ENCODE data around the gene GBF1. TPM values are rescaled to one million over a fixed set of nuclear protein-coding genes. Genes with fewer than 3 reads are reported as not detected.

GBF1 gene
- total RNA-seq, 2 donors from 2014 or later: 32.1 to 44.2 TPM

DNA sequence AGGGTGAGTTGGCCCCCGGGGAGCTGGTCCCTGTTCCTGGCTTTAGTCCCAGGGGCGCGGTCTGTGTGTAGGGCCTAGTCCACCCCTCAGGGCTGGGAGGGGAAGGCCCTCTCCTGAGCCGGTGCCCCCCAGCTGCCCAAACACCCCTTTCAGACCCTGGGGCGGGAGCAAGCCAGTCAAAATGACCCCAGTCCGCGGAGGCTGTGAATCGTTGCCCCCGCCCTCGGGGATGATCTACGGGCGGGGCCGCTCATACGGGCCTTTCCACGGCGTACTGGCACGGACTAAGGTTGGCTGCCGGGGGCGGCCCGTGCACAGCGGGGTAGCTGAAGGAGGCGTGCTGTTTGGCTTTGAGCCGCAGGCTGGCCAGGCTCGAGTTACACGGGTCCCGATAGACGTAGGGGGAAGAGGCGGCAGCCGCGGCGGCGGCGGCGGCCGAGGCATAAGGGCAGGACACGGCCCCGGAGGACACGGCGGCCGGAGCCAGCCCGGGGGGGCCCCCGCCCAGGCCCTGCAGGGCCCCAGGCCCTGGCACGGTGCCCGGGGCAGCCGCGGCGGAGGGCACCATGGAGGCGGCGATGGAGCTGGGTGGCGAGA is 15.0 kb upstream of the GBF1 start:
- peak; percentile 54 to 62 for ATAC-seq
- DNase-seq (ENCODE audit: low spot score in 2 of 2): peak; percentile 50 to 67
- Mint-ChIP-seq H3K27ac (peak overlapping the region; percentile 38 to 47), H3K36me3 (no peaks in the 10 kb centered on the region), H3K9me3 (no peaks in the 10 kb centered on the region)

DNA sequence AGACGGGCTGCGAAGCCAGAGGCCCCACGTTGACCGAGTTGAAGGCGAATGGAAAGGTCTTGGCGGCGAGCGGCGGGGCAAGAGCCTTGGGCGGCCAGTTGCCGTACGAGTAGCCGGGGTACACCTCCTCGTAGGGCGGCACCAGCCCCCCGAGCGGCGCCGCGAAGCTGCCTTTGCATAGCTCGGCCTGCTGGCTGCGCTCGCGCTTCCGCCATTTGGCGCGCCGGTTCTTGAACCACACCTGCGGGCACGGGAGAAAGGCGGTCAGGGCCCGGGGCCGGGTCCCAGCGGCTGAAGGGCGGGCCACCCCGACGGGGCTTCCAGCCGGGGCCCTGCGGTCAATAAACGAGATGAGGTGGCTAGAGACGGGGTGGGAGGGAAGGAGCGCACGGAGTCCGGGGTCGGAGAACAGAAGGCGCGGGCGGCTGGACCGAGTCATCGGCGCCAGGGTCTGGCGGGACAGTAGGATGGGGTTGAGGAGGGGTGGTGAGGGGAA is 14.4 kb upstream of the GBF1 start:
- no peak overlapping the region for H3K27ac Mint-ChIP-seq

DNA sequence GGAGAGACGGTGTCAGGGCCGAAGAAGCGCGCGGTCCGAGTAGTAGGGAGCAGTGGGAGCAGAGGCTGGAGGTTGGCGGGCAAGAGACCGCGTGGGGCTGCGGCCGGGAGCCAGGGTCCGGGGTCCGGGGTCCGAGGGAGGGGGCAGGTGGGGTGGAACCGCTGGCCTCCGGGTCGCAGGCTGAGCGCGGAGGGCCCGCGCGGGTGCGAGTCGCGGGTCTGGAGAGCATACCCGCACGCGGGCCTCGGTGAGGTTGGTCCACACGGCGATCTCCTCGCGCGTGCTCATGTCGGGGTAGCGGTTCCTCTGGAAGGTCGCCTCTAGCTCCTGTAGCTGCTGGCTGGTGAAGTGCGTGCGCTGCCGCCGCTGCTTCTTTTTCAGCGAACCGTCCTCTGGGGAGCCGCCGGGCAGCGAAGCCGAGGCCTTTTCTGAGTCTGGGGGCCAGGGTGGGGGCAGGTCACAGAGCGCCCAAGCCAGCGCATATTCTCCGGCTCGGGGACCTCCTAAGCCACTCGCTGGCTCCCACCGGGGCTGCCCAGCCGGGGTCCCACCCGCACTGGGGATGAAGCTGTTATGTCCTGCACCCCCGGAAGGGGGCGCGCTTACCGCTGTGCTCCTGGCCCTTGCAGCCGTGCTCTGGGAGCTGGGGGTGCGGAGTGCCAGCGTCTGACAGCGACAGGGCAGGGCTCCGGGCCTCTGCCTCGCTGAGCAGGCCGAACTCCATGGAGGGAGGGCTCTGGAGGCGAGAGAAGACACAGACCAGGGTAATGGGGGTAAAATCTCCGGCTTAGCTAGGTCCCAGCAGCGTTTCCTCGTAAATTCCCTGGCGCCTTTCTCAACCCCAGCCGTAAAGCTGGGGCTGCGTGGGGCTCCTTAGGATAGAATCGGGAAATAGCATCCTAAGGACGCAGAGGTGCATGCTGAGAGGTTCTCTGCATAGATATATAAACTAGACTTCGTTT is 13.7 kb upstream of the GBF1 start:
- Mint-ChIP-seq H3K36me3 (no peaks in the 10 kb centered on the region), H3K9me3 (no peaks in the 10 kb centered on the region), H3K27ac (no peak overlapping the region)
- peak; percentile 33 to 74 for ATAC-seq
- DNase-seq (ENCODE audit: low spot score in 2 of 2): peak; percentile 72 to 87

More for the DNA sequence above, 14.4 kb upstream of the GBF1 start:
- no peaks in the 10 kb centered on the region for H3K36me3 Mint-ChIP-seq
- peak; percentile 65 to 71 for DNase-seq (ENCODE audit: low spot score in 2 of 2)
- ATAC-seq: peak; percentile 23 to 30
- H3K9me3 Mint-ChIP-seq: no peaks in the 10 kb centered on the region

DNA sequence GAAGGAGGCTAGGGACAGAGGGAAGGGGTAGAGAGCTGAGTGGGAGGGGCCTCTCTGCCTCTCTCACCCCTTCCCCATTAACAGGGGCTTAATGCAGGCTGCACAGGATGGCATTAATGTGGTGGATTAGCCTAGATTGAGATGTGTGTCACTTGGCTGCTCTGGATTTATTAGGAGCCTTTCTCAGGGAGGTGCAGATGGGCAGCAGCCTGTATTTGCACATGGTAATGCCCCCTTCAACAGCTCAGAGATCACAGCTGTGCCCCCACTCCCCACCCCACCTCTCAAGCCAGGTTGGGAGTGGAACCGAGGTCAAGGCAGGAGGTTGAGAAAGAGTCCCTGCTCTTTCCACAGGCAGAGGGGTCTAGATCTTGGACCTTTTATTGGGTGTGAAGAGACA is 11.3 kb upstream of the GBF1 start:
- no peak for DNase-seq (ENCODE audit: low spot score in 2 of 2)
- H3K36me3 Mint-ChIP-seq: no peaks in the 10 kb centered on the region
- H3K27ac Mint-ChIP-seq: no peak overlapping the region
- no peak for ATAC-seq
- no peaks in the 10 kb centered on the region for H3K9me3 Mint-ChIP-seq

DNA sequence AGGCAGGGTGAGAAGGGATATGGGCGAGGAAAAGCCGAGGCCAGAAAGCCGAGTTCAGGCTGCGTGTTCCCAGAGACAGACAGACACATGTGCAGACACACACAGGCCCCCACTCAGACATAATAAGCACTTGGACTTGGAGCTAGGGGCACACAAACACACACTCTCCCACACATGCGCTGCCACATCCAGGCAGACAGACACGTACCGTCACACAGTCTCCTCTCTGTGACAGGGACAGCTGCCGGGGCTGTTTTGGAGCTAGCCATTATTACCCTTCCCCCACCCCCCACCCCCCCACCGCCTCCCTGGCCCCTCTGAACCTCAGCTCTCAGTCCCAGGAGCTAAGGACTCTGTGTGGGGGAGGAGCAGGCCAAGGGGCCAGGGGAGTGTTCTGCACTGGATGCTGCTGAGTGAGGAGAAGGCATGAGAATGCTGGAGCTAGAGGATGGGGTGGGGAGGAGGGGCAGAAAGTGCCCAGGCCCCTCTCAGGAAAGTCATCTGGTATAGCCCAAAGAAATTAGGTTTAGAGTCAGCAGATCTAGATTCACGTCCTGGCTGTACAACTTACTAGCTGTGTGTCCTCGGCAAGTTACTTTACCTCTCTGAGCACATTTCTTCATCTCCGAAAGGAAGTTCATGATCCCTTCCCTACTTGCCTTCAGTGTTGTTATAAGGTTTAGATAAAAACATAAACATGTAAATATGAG is 10.3 kb upstream of the GBF1 start:
- ATAC-seq (no peak), DNase-seq (ENCODE audit: low spot score in 2 of 2) (no peak)
- Mint-ChIP-seq H3K36me3 (no peaks in the 10 kb centered on the region), H3K27ac (no peak overlapping the region), H3K9me3 (no peaks in the 10 kb centered on the region)

DNA sequence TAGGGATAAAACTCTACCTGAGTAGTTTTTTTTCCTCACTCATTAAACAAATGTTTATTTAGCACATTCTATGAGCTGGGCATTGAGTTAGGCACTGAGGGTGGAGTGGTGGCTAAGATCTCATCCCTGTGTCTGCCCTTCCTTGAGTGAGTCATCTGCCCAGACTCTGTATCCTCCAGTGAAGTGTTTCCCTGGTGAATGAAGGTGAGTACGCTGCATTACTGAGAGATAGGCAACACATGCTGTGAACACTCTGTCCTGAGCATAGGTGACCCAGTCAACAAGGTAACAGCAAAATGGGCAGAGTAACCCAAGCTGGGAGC is 9.8 kb upstream of the GBF1 start:
- H3K9me3 Mint-ChIP-seq: no peaks in the 10 kb centered on the region
- no peak overlapping the region for H3K27ac Mint-ChIP-seq
- DNase-seq (ENCODE audit: low spot score in 2 of 2) (no peak), ATAC-seq (no peak)
- H3K36me3 Mint-ChIP-seq: no peaks in the 10 kb centered on the region

DNA sequence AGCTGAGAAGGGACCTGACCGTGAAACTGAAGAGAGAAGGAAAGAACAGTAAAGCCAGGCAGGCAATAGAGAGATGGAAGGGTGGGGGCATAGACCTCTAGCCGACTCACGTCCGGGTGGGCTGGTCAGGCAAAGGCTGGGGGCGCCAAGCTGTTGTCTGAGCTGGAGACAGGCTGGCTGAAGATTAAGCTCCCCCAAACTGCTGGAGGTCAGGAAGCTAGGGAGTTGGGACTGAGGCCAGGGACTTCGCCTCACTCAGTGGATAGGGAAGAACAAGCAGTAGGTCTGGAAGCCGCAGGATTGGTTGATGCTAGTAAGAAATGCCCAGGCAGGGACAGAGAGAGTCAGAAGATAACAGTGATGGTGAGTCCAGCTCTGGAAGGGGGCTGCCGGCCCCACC is 9.3 kb upstream of the GBF1 start:
- no peak for ATAC-seq
- H3K36me3 Mint-ChIP-seq: no peaks in the 10 kb centered on the region
- no peak overlapping the region for H3K27ac Mint-ChIP-seq
- no peak for DNase-seq (ENCODE audit: low spot score in 2 of 2)
- no peaks in the 10 kb centered on the region for H3K9me3 Mint-ChIP-seq

DNA sequence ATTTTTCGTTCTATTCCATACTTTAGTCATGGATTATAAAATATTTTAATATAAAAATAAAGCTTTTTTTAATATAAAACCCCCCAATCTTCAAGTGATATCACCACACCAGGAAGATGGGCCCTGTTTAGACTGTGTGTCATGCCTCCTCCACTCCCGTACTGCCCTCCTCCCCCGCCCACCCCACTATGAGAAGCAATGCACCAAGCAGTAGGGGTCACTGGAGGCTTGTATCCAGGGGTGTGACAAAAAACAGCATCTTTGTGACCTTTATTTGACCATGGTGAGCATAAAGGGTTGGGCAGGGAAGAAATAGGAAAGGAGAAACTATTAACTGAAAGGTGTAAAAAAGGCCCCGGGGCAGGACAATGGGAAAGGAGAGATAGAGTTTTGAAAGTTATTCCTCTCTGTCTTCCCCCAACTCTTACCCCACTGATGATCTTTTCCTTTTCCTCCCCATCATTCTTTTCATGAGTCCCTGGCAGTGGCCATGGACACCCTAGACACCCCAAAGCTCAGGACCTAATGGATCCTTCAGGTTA is 7.5 kb upstream of the GBF1 start:
- DNase-seq (ENCODE audit: low spot score in 2 of 2): no peak
- Mint-ChIP-seq H3K9me3 (no peaks in the 10 kb centered on the region), H3K36me3 (peaks cover 0 to 8% of the 10 kb centered on the region in 2 donors), H3K27ac (no peak overlapping the region)
- ATAC-seq: no peak

DNA sequence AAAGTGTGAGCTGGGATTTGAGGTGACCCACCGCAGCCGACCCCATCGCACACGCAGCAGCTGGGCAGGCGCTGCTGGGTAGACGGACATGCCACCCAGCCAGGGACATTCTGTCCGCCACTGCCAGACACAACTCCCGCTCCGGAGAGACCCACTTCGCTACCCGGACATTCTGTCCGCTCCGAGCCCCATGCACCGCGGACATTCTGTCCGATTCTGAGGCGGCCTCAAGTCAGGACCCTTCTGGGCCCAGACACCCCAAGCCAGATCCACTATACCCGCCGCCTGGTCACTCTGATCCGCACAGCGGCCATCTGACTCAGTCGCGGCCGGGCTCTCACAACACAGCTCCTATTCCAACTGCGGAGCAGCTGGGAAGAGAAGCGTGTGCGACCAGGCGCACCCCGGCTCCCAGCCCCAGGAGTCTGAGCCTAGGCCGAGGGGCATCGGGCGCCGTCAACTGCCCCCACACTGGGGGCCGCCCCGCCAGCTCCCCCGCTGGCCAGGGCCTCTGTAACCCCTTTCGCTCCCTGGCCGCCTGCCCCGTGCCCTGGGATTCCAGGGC is 4.8 kb upstream of the GBF1 start:
- Mint-ChIP-seq H3K36me3 (peaks cover 0 to 10% of the 10 kb centered on the region in 2 donors), H3K9me3 (no peaks in the 10 kb centered on the region), H3K27ac (no peak overlapping the region)
- no peak for ATAC-seq
- no peak for DNase-seq (ENCODE audit: low spot score in 2 of 2)

DNA sequence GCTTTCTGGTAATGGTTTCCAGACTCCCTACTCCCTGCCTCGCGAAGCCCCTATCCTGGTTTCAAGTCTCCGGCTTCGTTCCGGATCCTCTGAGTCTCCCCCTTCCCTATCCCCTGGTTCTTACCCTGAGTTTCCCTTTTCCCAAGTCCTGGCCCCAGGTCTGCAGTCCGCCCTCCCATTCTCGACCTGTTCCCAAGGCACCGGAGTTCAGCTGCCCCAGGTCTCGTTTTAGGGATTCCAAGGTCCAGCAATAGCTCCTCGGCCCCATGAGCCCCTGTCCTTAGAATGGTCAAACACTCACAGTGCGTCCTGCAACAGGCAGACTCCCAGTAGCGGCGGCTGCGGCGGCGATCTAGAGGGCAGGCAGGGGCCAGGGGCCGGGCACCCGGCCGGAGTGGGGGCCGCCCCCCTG is 4.3 kb upstream of the GBF1 start:
- Mint-ChIP-seq H3K9me3 (no peaks in the 10 kb centered on the region), H3K36me3 (peaks cover under 1 to 15% of the 10 kb centered on the region in 2 donors), H3K27ac (no peak overlapping the region)
- ATAC-seq: no peak
- no peak for DNase-seq (ENCODE audit: low spot score in 2 of 2)

DNA sequence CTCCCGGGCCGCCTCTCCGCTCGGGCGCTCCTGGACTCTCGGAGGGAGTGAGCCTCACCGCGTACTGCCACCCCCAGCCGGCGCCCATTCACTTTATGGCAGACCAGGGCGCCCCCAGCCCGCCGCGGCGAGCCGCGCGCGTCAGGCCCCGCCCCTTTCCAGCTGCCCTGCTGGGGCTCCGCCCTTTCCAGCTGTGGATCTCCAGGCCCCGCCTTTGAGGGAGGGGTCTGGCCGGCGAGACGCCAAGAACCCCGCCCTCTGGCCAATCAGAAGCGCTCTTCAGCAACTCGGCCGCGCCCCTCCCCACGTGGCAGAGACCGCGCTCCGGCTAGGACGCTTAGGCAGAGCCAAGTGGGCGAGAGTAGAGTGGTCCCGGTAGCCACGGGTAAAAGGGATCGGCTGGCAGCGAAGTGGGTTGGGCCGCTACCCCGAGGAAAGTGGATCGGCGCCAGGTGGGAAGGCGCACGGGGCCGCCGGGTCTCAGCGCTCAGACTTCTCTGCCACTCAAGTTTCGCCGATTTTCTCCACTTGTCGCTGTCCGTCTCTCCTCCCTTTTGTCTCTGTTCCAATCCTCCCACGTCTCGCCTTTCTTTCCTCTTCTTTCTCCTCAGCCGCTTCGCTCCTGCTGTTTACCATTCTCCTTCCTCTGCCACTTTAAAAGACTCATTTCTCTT is 3.8 kb upstream of the GBF1 start, which contains the start of gene PITX3:
TSS of gene PITX3 (minus strand) at position 69 of the 674 bp plus-strand sequence. CDS start 9,432 bp downstream, outside the sequence.
- ATAC-seq: peak; percentile 26 to 73
- Mint-ChIP-seq H3K36me3 (peaks cover 6 to 20% of the 10 kb centered on the region in 2 donors), H3K9me3 (no peaks in the 10 kb centered on the region), H3K27ac (peak within 1 kb of the TSS in 1 of 2 donors; percentile 5)
- DNase-seq (ENCODE audit: low spot score in 2 of 2): peak; percentile 84 to 97

DNA sequence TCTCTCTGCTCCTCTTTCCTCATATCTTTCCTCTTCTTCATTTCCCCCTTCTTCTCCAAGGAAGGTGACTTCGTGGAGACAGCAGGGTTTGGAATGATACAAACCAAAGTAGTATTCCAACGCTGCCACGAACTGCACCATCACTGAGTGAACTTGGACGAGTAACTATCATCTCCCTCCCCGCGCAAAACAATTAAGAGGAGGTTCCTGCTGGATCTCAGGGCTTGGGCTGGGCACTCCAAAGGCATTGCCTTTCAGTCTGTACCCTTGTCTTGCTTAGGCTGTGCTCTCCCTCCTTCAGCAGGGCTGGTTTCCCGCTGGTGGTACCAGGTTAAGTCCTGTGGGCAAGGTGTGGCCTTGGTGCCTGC is 3.2 kb upstream of the GBF1 start:
- ATAC-seq: no peak
- H3K36me3 Mint-ChIP-seq: peaks cover 9 to 22% of the 10 kb centered on the region in 2 donors
- H3K27ac Mint-ChIP-seq: peak overlapping the region in 1 of 2 donors; percentile 5
- H3K9me3 Mint-ChIP-seq: no peaks in the 10 kb centered on the region
- DNase-seq (ENCODE audit: low spot score in 2 of 2): no peak

DNA sequence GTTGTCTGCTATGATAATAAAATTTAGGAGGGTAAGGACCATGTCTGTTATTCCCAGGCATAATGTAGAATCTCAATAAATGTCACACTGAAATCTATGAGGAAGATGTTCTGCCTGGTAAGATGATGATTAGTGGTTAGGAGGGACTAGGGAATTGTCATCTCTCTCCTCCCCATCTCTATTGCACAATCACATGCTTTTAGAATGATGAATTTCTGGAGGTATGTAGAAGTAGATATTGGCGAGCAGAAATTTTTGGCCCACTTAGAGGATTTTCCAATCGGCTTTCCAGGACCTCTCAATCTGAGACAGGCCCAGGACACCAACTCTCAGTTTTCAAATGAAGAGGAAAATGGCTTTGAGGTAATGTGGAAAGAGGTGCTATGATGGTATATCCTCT is 2.0 kb upstream of the GBF1 start:
- DNase-seq (ENCODE audit: low spot score in 2 of 2) (no peak), ATAC-seq (no peak)
- Mint-ChIP-seq H3K36me3 (peaks cover 14 to 26% of the 10 kb centered on the region in 2 donors), H3K27ac (no peak overlapping the region), H3K9me3 (no peaks in the 10 kb centered on the region)

DNA sequence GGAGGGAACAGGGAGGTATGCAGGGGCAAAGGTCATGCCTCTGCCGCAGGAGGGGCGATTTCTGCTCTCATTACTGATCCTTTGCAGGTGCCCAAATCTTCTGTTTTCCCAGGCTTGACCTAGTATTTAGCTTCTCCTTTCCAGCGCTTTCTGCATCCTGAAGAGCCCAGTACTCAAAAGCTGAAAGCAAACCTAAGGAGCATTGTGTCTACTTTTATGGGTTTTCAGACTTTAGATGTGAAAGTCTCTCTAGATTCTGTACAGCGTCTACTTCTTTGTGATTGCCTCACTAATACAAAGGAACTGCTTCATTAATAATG is 560 bp downstream of the GBF1 start:
- Mint-ChIP-seq H3K36me3 (peaks cover 22 to 26% of the 10 kb centered on the region in 2 donors), H3K27ac (peak overlapping the region; percentile 97), H3K9me3 (no peaks in the 10 kb centered on the region)
- ATAC-seq: no peak
- DNase-seq (ENCODE audit: low spot score in 2 of 2): no peak

DNA sequence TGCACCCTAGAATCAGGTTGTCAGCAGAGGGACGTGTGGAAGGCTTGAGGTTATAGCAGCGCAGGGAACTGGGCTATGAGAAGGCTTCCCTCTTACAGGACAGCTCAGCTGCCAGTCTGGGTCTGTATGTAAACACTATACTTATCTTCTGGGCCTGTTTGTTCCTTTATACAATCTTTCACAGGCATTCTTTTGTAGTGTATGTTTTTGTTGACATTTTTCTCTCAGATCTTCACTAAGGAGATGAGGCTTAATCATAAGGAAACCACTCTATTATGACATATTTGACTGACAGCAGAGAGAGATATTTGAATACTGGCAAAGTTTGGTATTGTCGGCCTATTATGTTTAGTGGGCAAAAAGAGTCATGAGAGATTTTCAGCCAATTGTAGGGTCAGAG is 929 bp downstream of the GBF1 start:
- no peaks in the 10 kb centered on the region for H3K9me3 Mint-ChIP-seq
- H3K27ac Mint-ChIP-seq: peak overlapping the region; percentile 97
- no peak for ATAC-seq

DNA sequence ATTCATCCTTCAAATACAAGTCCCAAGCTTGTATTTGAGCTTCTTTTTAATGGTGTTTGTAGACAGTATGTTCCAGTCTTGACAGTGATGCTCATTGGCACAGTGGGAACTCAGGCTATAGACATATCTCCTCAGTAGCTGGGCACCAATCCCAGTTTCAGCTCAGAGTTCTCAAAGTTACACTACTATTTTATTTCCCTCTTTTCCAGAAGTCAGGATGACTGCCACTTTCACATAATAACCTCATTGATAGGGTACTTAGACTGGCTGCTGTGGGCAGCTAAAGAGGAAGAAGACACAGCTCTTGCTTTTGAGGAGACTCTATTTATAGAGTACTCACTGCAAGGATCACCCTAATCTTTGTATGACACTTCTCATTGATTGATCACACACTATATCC is 2.4 kb downstream of the GBF1 start:
- DNase-seq (ENCODE audit: low spot score in 2 of 2) (no peak), ATAC-seq (no peak)
- H3K27ac Mint-ChIP-seq: no peak overlapping the region
- peaks cover 18 to 22% of the 10 kb centered on the region in 2 donors for H3K36me3 Mint-ChIP-seq
- no peaks in the 10 kb centered on the region for H3K9me3 Mint-ChIP-seq

More for the DNA sequence above, 929 bp downstream of the GBF1 start:
- H3K36me3 Mint-ChIP-seq: peaks cover 22 to 26% of the 10 kb centered on the region in 2 donors
- DNase-seq (ENCODE audit: low spot score in 2 of 2): no peak

All from activated naive CD4-positive, alpha-beta T cell treated with anti-CD3 and anti-CD28 coated beads, Interleukin-2, amount 50 U/mL, for 72 hours (primary cell).